Measurements from ENCODE around the gene ARFRP1.
"Not testable (repeated sequence)": the region's sequence is repeated elsewhere in the genome, so short reads cannot be mapped to it uniquely, and the experiment has no call there.

ARFRP1 gene

DNA sequence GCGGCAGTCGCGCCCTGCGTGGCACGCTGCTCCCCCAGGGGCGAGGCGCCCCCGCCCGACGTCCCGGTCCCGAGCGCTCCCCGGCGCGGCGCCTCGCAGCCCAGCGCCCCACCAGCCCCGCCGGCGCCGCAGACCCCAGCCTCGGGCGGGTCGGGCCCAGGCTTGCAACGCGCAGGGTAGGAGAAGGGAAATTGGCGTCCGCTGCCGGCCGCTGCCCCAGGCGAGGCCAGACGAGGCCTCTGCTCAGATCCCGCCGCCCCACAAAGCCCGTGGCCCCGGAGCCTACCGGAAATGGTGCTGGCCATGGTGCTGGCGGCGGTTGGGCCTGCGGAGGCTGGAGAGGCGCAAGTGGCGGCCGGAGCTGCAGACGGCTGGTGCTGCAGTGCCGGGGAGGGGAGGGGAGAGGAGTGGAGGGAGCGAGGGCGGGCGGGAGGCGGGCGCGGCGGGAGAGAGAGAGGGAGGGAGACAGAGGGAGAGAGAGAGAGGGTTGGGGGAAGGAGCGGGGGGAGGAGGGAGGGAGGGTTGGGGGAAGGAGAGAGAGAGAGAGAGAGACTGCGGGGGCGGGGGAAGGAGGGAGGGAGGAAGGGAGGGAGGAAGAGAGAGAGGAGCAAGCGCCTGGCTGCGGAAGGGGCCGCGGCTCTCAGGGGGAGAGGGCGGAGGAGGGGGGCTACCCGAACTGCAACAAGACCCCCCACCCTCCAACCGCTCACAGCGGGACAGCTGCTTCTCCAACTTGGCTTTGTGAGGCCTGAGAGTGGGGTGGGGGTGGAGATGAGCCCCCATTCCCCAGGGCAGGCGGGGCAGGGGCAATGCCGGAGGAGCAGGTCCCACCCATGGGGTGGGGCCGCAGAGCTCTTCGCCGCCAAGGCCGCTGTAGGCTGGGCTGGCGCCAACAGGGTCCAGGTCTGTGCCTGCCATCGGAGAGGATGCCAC, 54.5 kb downstream of the ARFRP1 start, which contains the start of gene STMN3:
Gene STMN3 (minus strand): TSS at position 384 of the 933 bp plus-strand sequence. CDS start 79 bp downstream, at position 305.
- peak; percentile 79 for DNase-seq

DNA sequence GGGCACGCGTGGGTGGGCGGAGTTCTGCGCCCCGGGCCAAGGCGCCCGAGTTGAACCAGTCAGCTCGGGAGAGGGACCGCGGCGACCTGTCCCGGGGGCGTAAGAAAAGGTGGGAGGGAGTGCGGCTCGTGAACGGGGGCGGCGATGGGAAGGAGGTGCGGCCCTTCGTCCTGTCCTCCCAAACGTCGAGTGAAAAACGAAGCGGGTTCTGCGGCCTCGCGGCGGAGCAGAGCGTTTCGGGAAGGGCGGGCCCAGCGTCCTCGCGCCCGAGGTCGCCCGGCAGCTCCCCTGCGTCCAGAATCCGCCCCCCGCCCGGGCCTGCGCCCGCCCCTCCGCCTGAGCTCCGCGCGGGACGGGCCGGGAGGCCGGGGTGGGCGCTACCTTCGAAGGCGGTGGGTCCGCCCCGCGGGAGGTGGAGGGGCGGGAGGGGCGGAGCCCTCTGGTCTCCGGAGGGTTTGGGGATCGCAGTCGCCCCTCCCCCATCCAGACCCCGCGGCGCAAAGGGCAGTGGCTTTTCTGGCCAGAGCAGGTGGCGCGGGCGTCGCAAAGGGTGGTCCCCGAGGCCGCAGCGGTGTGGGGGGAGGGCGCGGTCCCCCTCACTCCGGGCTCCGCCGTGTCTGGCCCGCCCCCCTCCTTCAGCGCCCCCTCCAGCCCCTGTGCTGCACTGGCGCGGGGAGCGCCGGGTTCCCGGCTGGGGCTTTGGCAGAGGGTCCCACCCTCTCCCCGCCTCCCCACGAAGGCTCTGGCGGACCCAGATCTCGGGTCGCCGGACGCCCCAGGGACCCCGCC, 55.4 kb downstream of the ARFRP1 start:
- DNase-seq, result no peak

DNA sequence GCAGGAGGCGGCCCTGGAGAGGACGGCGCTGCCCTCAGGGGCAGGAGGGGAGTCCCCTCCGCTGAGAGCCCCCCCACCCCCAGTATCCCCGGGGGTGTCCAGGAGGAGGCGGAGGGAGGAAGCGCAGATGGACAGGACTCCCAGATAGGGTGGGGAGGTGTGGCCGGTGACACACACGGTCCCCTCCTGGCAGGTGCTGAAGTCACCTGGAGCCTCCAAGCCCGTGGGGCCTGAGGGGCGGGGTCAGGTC, 55.9 kb downstream of the ARFRP1 start:
- no peak for DNase-seq

DNA sequence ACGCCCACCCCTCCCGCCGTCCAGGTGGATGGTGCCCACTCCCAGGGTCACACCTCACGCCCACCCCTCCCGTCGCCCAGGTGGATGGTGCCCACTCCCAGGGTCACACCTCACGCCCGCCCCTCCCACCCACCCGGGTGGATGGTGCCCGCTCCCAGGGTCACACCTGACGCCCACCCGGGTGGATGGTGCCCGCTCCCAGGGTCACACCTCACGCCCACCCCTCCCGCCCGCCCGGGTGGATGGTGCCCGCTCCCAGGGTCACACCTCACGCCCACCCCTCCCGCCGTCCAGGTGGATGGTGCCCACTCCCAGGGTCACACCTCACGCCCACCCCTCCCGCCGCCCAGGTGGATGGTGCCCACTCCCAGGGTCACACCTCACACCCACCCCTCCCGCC, 57.3 kb downstream of the ARFRP1 start:
- DNase-seq, result not testable (repeated sequence)

DNA sequence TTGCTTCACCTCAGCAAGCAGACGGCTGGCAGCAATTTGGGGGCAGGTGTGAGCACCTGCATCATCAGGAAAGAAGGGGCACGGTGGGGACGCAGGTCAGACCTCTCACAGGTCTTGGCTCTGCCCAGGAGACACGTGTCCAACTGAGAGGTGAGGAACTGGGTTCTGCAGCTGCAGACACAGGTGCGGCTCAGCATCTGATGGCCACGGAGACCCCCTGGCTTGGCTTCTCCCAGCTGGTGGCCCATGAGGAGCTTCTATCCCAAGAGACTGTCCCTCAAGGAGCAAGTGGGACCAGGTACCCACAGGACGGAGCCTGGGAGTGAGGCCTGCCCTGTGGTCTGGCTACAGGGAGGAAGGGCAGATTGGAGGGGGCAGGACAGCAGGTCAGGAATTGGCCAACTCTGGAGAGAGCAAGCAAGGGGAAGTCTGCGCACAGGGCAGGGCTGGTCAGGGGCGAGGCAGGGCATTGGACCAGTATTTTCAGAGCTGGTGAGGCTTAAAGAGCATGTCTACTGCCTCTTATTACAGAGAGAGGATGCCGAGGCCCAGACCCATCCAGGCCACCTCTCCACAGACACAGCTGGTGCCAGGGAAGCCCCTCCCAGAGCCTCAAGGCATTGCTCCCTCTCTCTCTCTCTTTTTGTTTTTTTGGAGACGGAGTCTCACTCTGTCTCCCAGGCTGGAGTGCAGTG, 58.7 kb downstream of the ARFRP1 start:
- no peak for DNase-seq

All from suppressor macrophage treated with lipopolysaccharide for 4 hours (primary cell).